CD4-positive, alpha-beta T cell (primary cell): ENCODE results near the gene RNF157. TPM values are rescaled to one million over a fixed set of nuclear protein-coding genes. Genes with fewer than 3 reads are reported as not detected.

Experiments
- ATAC-seq: fragments of 200-7000 bp; cut with Tn5 transposase; one replicate; pipeline ENCODE4 v1.10.0; 2022; ENCODE audit warnings: mild to moderate bottlenecking; ENCODE audit not compliant: poor library complexity
- CTCF ChIA-PET: fragments of 350-600 bp; sonication (Branson Sonifier 250); formaldehyde crosslinking; loops from one replicate; lab custom pipeline; 2021; ENCODE audit warnings: antibody characterized with exemption, inconsistent platforms; lab: Charles Lee
- POLR2A ChIA-PET: fragments of 350-600 bp; sonication (Branson Sonifier 250); formaldehyde crosslinking; loops from one replicate; lab custom pipeline; 2021; ENCODE audit warnings: antibody characterized with exemption, inconsistent platforms; lab: Charles Lee
- DNase-seq, 14 experiments: peaks; one replicate each; pipeline ENCODE4 v3.0.0-alpha.2; 2013 to 2020; ENCODE audit warnings: mixed read lengths in 2 of 14
- H3K27ac ChIP-seq, 2 donors: one replicate each; pipeline versions ENCODE4 v1.5.1 to v1.7.0; 2013; ENCODE audit warnings: low read length in 2 of 2, low read depth in 1 of 2, mild to moderate bottlenecking in 1 of 2
- H3K27me3 ChIP-seq, 2 experiments: 1 replicate in 1 of 2; 2 replicates in 1 of 2; pipeline versions ENCODE4 v1.6.1 to v1.7.0; 2013; ENCODE audit warnings: low read length in 2 of 2, control low read depth in 1 of 2, mild to moderate bottlenecking in 1 of 2, moderate library complexity in 1 of 2; ENCODE audit not compliant: insufficient read depth in 2 of 2, control insufficient read depth in 1 of 2
- H3K36me3 ChIP-seq: one replicate; pipeline ENCODE4 v1.6.1; 2013; ENCODE audit warnings: low read length, control low read depth; ENCODE audit not compliant: insufficient read depth
- H3K4me1 ChIP-seq: one replicate; pipeline ENCODE4 v1.6.1; 2013; ENCODE audit warnings: low read length, control low read depth; ENCODE audit not compliant: insufficient read depth
- H3K4me3 ChIP-seq: one replicate; pipeline ENCODE4 v1.5.1; 2013; ENCODE audit warnings: mild to moderate bottlenecking, low read length, moderate library complexity
- H3K9me3 ChIP-seq, 2 experiments: 1 replicate in 1 of 2; 2 replicates in 1 of 2; pipeline versions ENCODE4 v1.6.1 to v1.7.0; 2013; ENCODE audit warnings: low read length in 2 of 2, mild to moderate bottlenecking in 2 of 2, control low read depth in 1 of 2, moderate library complexity in 1 of 2; ENCODE audit not compliant: control insufficient read depth in 1 of 2, insufficient read depth in 1 of 2
- H3K27ac Mint-ChIP-seq: one replicate; pipeline ENCODE4 v1.8.0; 2020; ENCODE audit warnings: mixed read lengths
- H3K27me3 Mint-ChIP-seq: one replicate; pipeline ENCODE4 v1.8.0; 2021; ENCODE audit warnings: mixed read lengths
- H3K36me3 Mint-ChIP-seq: one replicate; pipeline ENCODE4 v1.8.0; 2021; ENCODE audit warnings: low read depth, mixed read lengths
- H3K4me1 Mint-ChIP-seq: one replicate; pipeline ENCODE4 v1.8.0; 2021; ENCODE audit warnings: low read depth, mixed read lengths
- H3K4me3 Mint-ChIP-seq: one replicate; pipeline ENCODE4 v1.8.0; 2020; ENCODE audit warnings: mild to moderate bottlenecking, mixed read lengths
- H3K9me3 Mint-ChIP-seq: one replicate; pipeline ENCODE4 v1.8.0; 2020; ENCODE audit warnings: mixed read lengths
- intact Hi-C, 2 experiments: fragments of 100-400 bp; cut with DNase I in 1 of 2; cut with micrococcal nuclease in 1 of 2; formaldehyde crosslinking; loops; one replicate each; pipeline versions ENCODE4 v1.15.1 to v1.9.0; 2023 to 2025; cut with DNase I, micrococcal nuclease
- total RNA-seq, 174 experiments: library from RNA in 2 of 174; stranded (reverse) in 2 of 174; gene quantifications; one replicate each; pipeline ENCODE4 v1.2.3 and lab custom pipeline; 2021 to 2026
- TF ChIP-seq, protein P1 (sequence below): fragments of 200-600 bp; IDR thresholded peaks from one replicate; pipeline ENCODE4 v1.8.0; 2022; ENCODE audit warnings: antibody characterized with exemption, mild to moderate bottlenecking

Gene RNF157
- total RNA-seq, 2 experiments from 2014 or later = 18.5 to 21.1 TPM

DNA sequence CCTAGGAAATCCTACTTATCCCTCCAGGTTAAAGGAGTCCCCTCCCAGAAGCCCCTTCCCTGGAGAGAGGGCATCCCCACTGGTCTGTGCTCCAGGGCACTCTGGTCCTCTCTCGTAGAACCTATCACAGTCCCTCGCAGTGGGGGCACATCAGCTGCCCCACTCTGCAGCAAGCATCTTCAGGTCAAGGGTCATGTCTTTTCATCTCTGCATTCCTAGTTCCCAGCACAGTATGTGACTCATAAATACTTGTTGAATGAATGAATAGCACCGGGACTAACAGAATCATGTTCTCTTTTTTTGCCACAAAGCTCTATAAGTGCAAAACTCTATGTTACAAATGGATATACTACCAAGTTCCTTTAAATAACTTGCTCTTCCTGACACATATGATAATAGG lies 36.0 kb downstream of the RNF157 start:
- peaks cover 60% of the 10 kb centered on the region for H3K4me1 ChIP-seq
- intact Hi-C loops = no loop called here
- no peaks in the 10 kb centered on the region for H3K27me3 Mint-ChIP-seq
- peaks cover 47% of the 10 kb centered on the region for H3K36me3 Mint-ChIP-seq
- no peaks in the 10 kb centered on the region for H3K27me3 ChIP-seq
- H3K9me3 Mint-ChIP-seq = no peaks in the 10 kb centered on the region
- no peaks in the 10 kb centered on the region for H3K9me3 ChIP-seq
- TF ChIP-seq, protein P1, sequence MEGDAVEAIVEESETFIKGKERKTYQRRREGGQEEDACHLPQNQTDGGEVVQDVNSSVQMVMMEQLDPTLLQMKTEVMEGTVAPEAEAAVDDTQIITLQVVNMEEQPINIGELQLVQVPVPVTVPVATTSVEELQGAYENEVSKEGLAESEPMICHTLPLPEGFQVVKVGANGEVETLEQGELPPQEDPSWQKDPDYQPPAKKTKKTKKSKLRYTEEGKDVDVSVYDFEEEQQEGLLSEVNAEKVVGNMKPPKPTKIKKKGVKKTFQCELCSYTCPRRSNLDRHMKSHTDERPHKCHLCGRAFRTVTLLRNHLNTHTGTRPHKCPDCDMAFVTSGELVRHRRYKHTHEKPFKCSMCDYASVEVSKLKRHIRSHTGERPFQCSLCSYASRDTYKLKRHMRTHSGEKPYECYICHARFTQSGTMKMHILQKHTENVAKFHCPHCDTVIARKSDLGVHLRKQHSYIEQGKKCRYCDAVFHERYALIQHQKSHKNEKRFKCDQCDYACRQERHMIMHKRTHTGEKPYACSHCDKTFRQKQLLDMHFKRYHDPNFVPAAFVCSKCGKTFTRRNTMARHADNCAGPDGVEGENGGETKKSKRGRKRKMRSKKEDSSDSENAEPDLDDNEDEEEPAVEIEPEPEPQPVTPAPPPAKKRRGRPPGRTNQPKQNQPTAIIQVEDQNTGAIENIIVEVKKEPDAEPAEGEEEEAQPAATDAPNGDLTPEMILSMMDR = no peak
- no peak overlapping the region for H3K27ac ChIP-seq
- H3K4me1 Mint-ChIP-seq = peaks cover 55% of the 10 kb centered on the region
- no peak overlapping the region for H3K4me3 ChIP-seq
- ATAC-seq (no peak), DNase-seq (no peak)
- H3K36me3 ChIP-seq = no peaks in the 10 kb centered on the region
- POLR2A ChIA-PET = no interaction called here
- peak overlapping the region; percentile 67 for H3K27ac Mint-ChIP-seq
- H3K4me3 Mint-ChIP-seq = no peak overlapping the region
- CTCF ChIA-PET = no interaction called here

DNA sequence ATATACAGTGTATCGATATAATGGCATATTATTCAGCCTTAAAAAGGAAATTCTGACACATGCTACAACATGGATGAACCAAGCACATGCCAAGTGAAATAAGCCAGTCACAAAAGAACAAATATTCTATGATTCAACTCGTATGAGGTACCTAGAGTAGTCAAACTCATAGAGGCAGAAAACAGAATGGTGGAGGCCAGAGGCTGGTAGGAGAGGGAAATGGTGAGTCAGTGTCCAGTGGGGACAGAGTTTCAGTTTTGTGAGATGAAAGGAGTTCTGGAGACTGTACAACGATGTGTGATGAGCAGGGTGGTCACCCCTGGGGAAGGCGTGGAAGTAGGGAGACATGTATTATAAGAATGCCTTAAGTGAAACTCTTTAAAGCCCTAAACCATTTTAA lies 39.9 kb downstream of the RNF157 start:
- CTCF ChIA-PET = interaction anchor here (1.5 kb wide), 1 partner anchor 79 kb away, joined by 8 read pairs; no protein-coding TSS in a partner anchor
- TF ChIP-seq, protein P1 = no peak
- POLR2A ChIA-PET = interaction anchor here (1.8 to 2.3 kb wide), 3 partner anchors 9 to 71 kb away, joined by 5 to 14 read pairs (median 9); no protein-coding TSS in a partner anchor
- peaks cover 11% of the 10 kb centered on the region for H3K36me3 ChIP-seq
- Mint-ChIP-seq H3K27ac (peak overlapping the region; percentile 93), H3K4me1 (peaks cover 65% of the 10 kb centered on the region), H3K27me3 (no peaks in the 10 kb centered on the region), H3K36me3 (peaks cover 33% of the 10 kb centered on the region), H3K4me3 (peak overlapping the region; percentile 2), H3K9me3 (no peaks in the 10 kb centered on the region)
- H3K9me3 ChIP-seq = no peaks in the 10 kb centered on the region
- H3K27me3 ChIP-seq = no peaks in the 10 kb centered on the region
- DNase-seq = no peak
- H3K4me1 ChIP-seq = peaks cover 63% of the 10 kb centered on the region
- no peak for ATAC-seq
- intact Hi-C loops = no loop called here
- H3K4me3 ChIP-seq = no peak overlapping the region
- peak overlapping the region; percentile 35 to 58 for H3K27ac ChIP-seq

DNA sequence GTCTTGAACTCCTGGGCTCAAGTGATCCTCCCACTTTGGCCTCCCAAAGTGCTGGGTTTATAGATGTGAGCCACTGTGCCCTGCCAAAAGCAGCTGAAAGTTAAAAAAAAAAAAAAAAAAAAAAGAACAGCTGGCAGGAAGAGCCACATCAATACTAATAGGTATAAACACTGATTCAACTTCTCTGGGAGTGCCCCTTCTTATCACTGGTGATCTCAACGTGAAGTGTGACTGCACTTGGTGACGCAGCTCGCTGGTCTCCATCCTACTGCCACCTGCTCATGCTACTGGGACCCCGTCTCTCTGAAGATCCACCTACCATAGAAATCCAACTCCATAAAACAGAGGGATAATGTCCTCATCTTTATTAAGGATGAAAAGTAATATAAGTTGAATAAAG lies 40.8 kb downstream of the RNF157 start:
- ATAC-seq (peak; percentile 98), DNase-seq (peak; percentile 39 to 93 (median 64))
- Histone ChIP-seq H3K4me3 (no peak overlapping the region), H3K36me3 (peaks cover 11% of the 10 kb centered on the region), H3K27ac (peak overlapping the region in 1 of 2 donors; percentile 58), H3K9me3 (no peaks in the 10 kb centered on the region), H3K27me3 (no peaks in the 10 kb centered on the region), H3K4me1 (peaks cover 67% of the 10 kb centered on the region)
- Mint-ChIP-seq H3K36me3 (peaks cover 33% of the 10 kb centered on the region), H3K27me3 (no peaks in the 10 kb centered on the region), H3K27ac (peak overlapping the region; percentile 93), H3K4me3 (peak overlapping the region; percentile 81), H3K9me3 (no peaks in the 10 kb centered on the region), H3K4me1 (peaks cover 71% of the 10 kb centered on the region)
- intact Hi-C loops = loop anchor here (1.0 to 5.0 kb wide), 3 partner anchors 8 to 65 kb away; no protein-coding TSS in a partner anchor
- CTCF ChIA-PET = interaction anchor here (0.6 to 1.9 kb wide), 6 partner anchors 8 to 1118 kb away, joined by 4 to 11 read pairs (median 4); no protein-coding TSS in a partner anchor
- POLR2A ChIA-PET = interaction anchor here (0.6 to 2.3 kb wide), 17 partner anchors 8 to 73 kb away, joined by 3 to 18 read pairs (median 7); partner anchors contain the start of gene UBALD2
- TF ChIP-seq, protein P1 = no peak
